ENCODE data around the gene KMT5B.

GRCh38 chr11:68128682-68129327, 84.3 kb downstream of the KMT5B start:
- no peak for TF ChIP-seq POLR2A (IDR thresholded peaks at IDR 0.05; ENCODE audit: low read depth, low read length)
- TF ChIP-seq TAF1 (IDR thresholded peaks at IDR 0.05; ENCODE audit: low read depth, low read length): no peak
- no peak for TF ChIP-seq POLR2AphosphoS5 (IDR thresholded peaks at IDR 0.05; ENCODE audit: low read depth, low read length)
